Measurements from ENCODE around the gene LIMCH1. TPM values are rescaled to one million over a fixed set of nuclear protein-coding genes. Genes with fewer than 3 reads are reported as not detected.

The LIMCH1 gene
- total and polyA plus RNA-seq, 2 of the 8 experiments (the other 6 are each of a cell fraction or from before 2014, with no cell fraction given): 2.7 to 3.0 TPM

- Histone ChIP-seq H4K8ac (ENCODE audit: extremely low read depth, insufficient read depth, low read length) (no peak overlapping the region), H3K4me1 (replicated peaks in 1 of 4; ENCODE audit: control insufficient read depth in 3 of 4, insufficient read depth in 4 of 4, low read length in 3 of 4) (no peaks in the 10 kb centered on the region), H3K79me1 (ENCODE audit: low read depth, low read length) (no peaks in the 10 kb centered on the region), H3K27ac (ENCODE audit: low read depth, low read length) (no peak overlapping the region), H2BK20ac (ENCODE audit: low read length) (no peak overlapping the region), H3K79me2 (ENCODE audit: control insufficient read depth in 1 of 2, insufficient read depth in 2 of 2, low read length in 2 of 2) (no peaks in the 10 kb centered on the region), H4K91ac (replicated peaks; ENCODE audit: insufficient read length, low read length) (no peak overlapping the region), H3K4ac (replicated peaks; ENCODE audit: insufficient read length, low read depth, low read length) (no peak overlapping the region), H4K5ac (ENCODE audit: insufficient read length, low read depth, low read length) (no peak overlapping the region), H3K4me3 (ENCODE audit: extremely low read depth in 1 of 4, insufficient read depth in 2 of 4, low read depth in 3 of 4, low read length in 4 of 4) (no peak overlapping the region), H3K4me2 (ENCODE audit: insufficient read depth in 1 of 2, low read depth in 2 of 2, low read length in 2 of 2) (no peak overlapping the region), H3K18ac (ENCODE audit: extremely low read depth, low read length) (no peak overlapping the region), H3K23ac (ENCODE audit: insufficient read length) (no peak overlapping the region), H3K27me3 (replicated peaks in 1 of 4; ENCODE audit: control insufficient read depth in 3 of 4, extremely low read depth in 1 of 4, insufficient read depth in 3 of 4, low read length in 3 of 4) (peaks cover 0 to 2% (median 0%) of the 10 kb centered on the region in 4 experiments; a peak in 2 of 7 replicates), H2AFZ (ENCODE audit: low read length) (no peak overlapping the region; the same call in 1 of the 2 replicates), H3K14ac (ENCODE audit: insufficient read length) (no peak overlapping the region), H2BK12ac (ENCODE audit: low read depth, low read length) (no peak overlapping the region), H3K9me3 (ENCODE audit: insufficient read depth in 2 of 2, low read depth in 1 of 2, low read length in 1 of 2) (no peaks in the 10 kb centered on the region), H2BK15ac (ENCODE audit: low read length) (no peak overlapping the region), H3K9ac (replicated peaks in 1 of 4; ENCODE audit: extremely low read depth in 1 of 4, low read depth in 3 of 4, low read length in 3 of 4) (no peak overlapping the region), H2BK5ac (ENCODE audit: low read depth, low read length) (no peak overlapping the region), H2AK5ac (ENCODE audit: low read depth, low read length) (no peak overlapping the region), H3K36me3 (ENCODE audit: control insufficient read depth in 2 of 4, insufficient read depth in 4 of 4, low read length in 3 of 4) (no peaks in the 10 kb centered on the region), H3K23me2 (ENCODE audit: low read depth, low read length) (no peaks in the 10 kb centered on the region), H2BK120ac (replicated peaks; ENCODE audit: low read depth, low read length) (no peak overlapping the region), H4K20me1 (replicated peaks in 1 of 2; ENCODE audit: control insufficient read depth in 1 of 2, insufficient read depth in 2 of 2, low read length in 2 of 2) (no peaks in the 10 kb centered on the region), H3K56ac (replicated peaks; ENCODE audit: insufficient read length, low read depth, low read length) (no peak overlapping the region)
- CTCF ChIA-PET (ENCODE audit: partially characterized antibody): interaction anchor here (1.4 to 3.9 kb wide), 3 partner anchors 11 to 29 kb away, joined by 4 to 26 read pairs (median 6); no protein-coding TSS in a partner anchor
- POLR2A ChIA-PET (ENCODE audit: partially characterized antibody): no interaction called here
- DNase-seq (ENCODE audit: low read depth in 1 of 2, low spot score in 2 of 2) (no peak), FAIRE-seq (no peak)
- WGBS, 2 experiments (ENCODE audit: extremely low coverage in 1 of 2, insufficient coverage in 1 of 2, insufficient read length in 1 of 2, insufficient replicate concordance in 2 of 2, low coverage in 1 of 2, low lambda C conversion rate in 2 of 2, missing lambda C conversion rate in 1 of 2): 86% methylated on average over 11 of the region's 11 CpGs; no CpG with 5 or more reads in 1 of the 2 experiments
- TF ChIP-seq SP4 (IDR thresholded peaks at IDR 0.05; ENCODE audit: low read length) (no peak), KDM4A (IDR thresholded peaks at IDR 0.05; ENCODE audit: low read depth, low read length, severe bottlenecking) (no peak), SP1 (IDR thresholded peaks at IDR 0.05; ENCODE audit: low read depth, low read length) (no peak), SP2 (IDR thresholded peaks at IDR 0.05; ENCODE audit: low read length) (no peak), SUZ12 (IDR thresholded peaks at IDR 0.05; ENCODE audit: low read length) (no peak), JUN (IDR thresholded peaks at IDR 0.05; ENCODE audit: low read depth, low read length) (no peak), YY1 (IDR thresholded peaks at IDR 0.05; ENCODE audit: low read depth, low read length) (no peak), EGR1 (IDR thresholded peaks at IDR 0.05; ENCODE audit: borderline replicate concordance, low read depth, low read length) (no peak), EP300 (IDR thresholded peaks at IDR 0.05; ENCODE audit: borderline replicate concordance in 1 of 2, low read depth in 2 of 2, low read length in 2 of 2) (no peak), HDAC2 (IDR thresholded peaks at IDR 0.05; ENCODE audit: borderline replicate concordance in 1 of 2, low read depth in 2 of 2, low read length in 2 of 2) (no peak), ATF2 (IDR thresholded peaks at IDR 0.05; ENCODE audit: low read length) (no peak)
Observed at GRCh38 chr4:41632481-41633073, 94.6 kb downstream of the LIMCH1 start.
